K562 (cell line): ENCODE data around the gene COX4I2. TPM values are rescaled to one million over a fixed set of nuclear protein-coding genes. Genes with fewer than 3 reads are reported as not detected.
"Not testable (repeated sequence)": the region's sequence is repeated elsewhere in the genome, so short reads cannot be mapped to it uniquely, and the experiment has no call there.

Source experiments
- ATAC-seq: fragments of 200-7000 bp; cut with Tn5 transposase; 3 replicates; pipeline ENCODE4 v1.9.1; 2020; ENCODE audit warnings: moderate library complexity
- BruUV-seq: library from RNA; stranded (reverse); fragments of 400-500 nt; replicated peaks from 2 replicates; lab custom pipeline; 2021; lab: Mats Ljungman, UMichigan
- CTCF ChIA-PET: fragments of 300-600 bp; formaldehyde crosslinking; extraction: SDS; loops from one replicate; lab custom pipeline; 2021; ENCODE audit warnings: low intra/inter-chr PET ratio; lab: Yijun Ruan, JAX
- POLR2A ChIA-PET: fragments of 300-600, 350-650 bp; sonication (Branson Sonifier 250); formaldehyde crosslinking; extraction: SDS; loops from one replicate; lab custom pipeline; 2021; ENCODE audit warnings: antibody characterized with exemption, inconsistent platforms; lab: Yijun Ruan, JAX
- DNase-seq, 4 experiments: peaks; one replicate each; pipeline versions ENCODE4 v3.0.0 to v3.0.0-alpha.2; 2011 to 2018; ENCODE audit warnings: low spot score in 3 of 4, mixed read lengths in 3 of 4; ENCODE audit errors: extremely low read depth in 1 of 4
- FAIRE-seq: peaks from 2 replicates; lab custom pipeline; 2011; peaks lifted over from hg19 to GRCh38; lab: Jason Lieb, UNC
- H2AFZ ChIP-seq: 2 replicates; pipeline ENCODE4 v1.6.0; 2011; ENCODE audit warnings: low read depth, low read length, control low read depth, inconsistent platforms
- H3K27ac ChIP-seq: fragments of 200-600 bp; 3 replicates; pipeline ENCODE4 v1.8.0; 2011; ENCODE audit warnings: low read depth, mild to moderate bottlenecking, control low read depth, inconsistent platforms, low read length, moderate library complexity, mixed read lengths; ENCODE audit errors: extremely low read depth
- H3K27me3 ChIP-seq, 2 experiments: fragments of 300-600 bp in 1 of 2; 2 replicates in 1 of 2; 3 replicates in 1 of 2; pipeline versions ENCODE4 v1.6.0 to v1.8.0; 2011; ENCODE audit warnings: inconsistent platforms in 2 of 2, low read length in 2 of 2, mild to moderate bottlenecking in 1 of 2, mixed read lengths in 1 of 2, moderate library complexity in 1 of 2; ENCODE audit not compliant: control insufficient read depth in 2 of 2, insufficient read depth in 2 of 2
- H3K36me3 ChIP-seq: fragments of 300-600 bp; 3 replicates; pipeline ENCODE4 v1.8.0; 2011; ENCODE audit warnings: mild to moderate bottlenecking, low read length, inconsistent platforms; ENCODE audit not compliant: control insufficient read depth, insufficient read depth
- H3K4me1 ChIP-seq, 2 experiments: fragments of 200-600 bp in 1 of 2; replicated peaks in 1 of 2; 2 replicates in 1 of 2; 3 replicates in 1 of 2; pipeline versions ENCODE4 v1.5.1 to v1.8.0; 2011; ENCODE audit warnings: inconsistent platforms in 2 of 2, low read length in 2 of 2, mild to moderate bottlenecking in 1 of 2, mixed read lengths in 1 of 2, moderate library complexity in 1 of 2; ENCODE audit not compliant: control insufficient read depth in 2 of 2, insufficient read depth in 2 of 2
- H3K4me2 ChIP-seq: 2 replicates; pipeline ENCODE4 v1.6.1; 2011; ENCODE audit warnings: low read length, control low read depth, inconsistent platforms, mixed read lengths; ENCODE audit not compliant: insufficient read depth
- H3K4me3 ChIP-seq: fragments of 200-600 bp; sonication (generic), shearing (Covaris generic); 2 replicates; pipeline ENCODE4 v1.5.1; 2016; ENCODE audit warnings: control low read depth, inconsistent platforms
- H3K79me2 ChIP-seq: fragments of 200-600 bp; 3 replicates; pipeline ENCODE4 v1.8.0; 2011; ENCODE audit warnings: low read length, inconsistent platforms; ENCODE audit not compliant: control insufficient read depth, insufficient read depth
- H3K9ac ChIP-seq, 2 experiments: 2 replicates each; pipeline versions ENCODE4 v1.6.0 to v1.6.1; 2011; ENCODE audit warnings: low read depth in 2 of 2, low read length in 2 of 2, control low read depth in 1 of 2, inconsistent platforms in 1 of 2, mild to moderate bottlenecking in 1 of 2, mixed read lengths in 1 of 2; ENCODE audit not compliant: insufficient read depth in 1 of 2
- H3K9me1 ChIP-seq: one replicate; pipeline ENCODE4 v1.6.0; 2011; ENCODE audit warnings: inconsistent platforms, mild to moderate bottlenecking, low read length, moderate library complexity; ENCODE audit not compliant: control insufficient read depth, insufficient read depth
- H3K9me3 ChIP-seq: replicated peaks from 2 replicates; pipeline ENCODE4 v1.5.1; 2011; ENCODE audit warnings: low read depth, low read length, inconsistent platforms; ENCODE audit not compliant: control insufficient read depth, insufficient read depth
- H4K20me1 ChIP-seq: replicated peaks from 2 replicates; pipeline ENCODE4 v1.6.1; 2011; ENCODE audit warnings: low read length, inconsistent platforms, mixed read lengths; ENCODE audit not compliant: control insufficient read depth, insufficient read depth
- CBFA2T2 ChIP-seq: fragments of 450-650 bp; conservative IDR thresholded peaks from 2 replicates; pipeline ENCODE4 v1.6.1; 2017; ENCODE audit warnings: mild to moderate bottlenecking
- CBFA2T3 ChIP-seq: fragments of 450-650 bp; IDR thresholded peaks from 2 replicates; pipeline ENCODE4 v1.6.1; 2017
- EGR1 ChIP-seq: fragments of 450-650 bp; conservative IDR thresholded peaks from 2 replicates; pipeline ENCODE4 v1.6.1; 2017; ENCODE audit warnings: mild to moderate bottlenecking
- PBX2 ChIP-seq, 2 experiments: IDR thresholded peaks in 1 of 2; conservative IDR thresholded peaks in 1 of 2; 2 replicates each; pipeline ENCODE4 v1.6.1; 2016; ENCODE audit warnings: low read depth in 2 of 2, mild to moderate bottlenecking in 1 of 2, missing compliant biosample characterization in 1 of 2, missing genetic modification characterization in 1 of 2, moderate library complexity in 1 of 2
- PKNOX1 ChIP-seq: fragments of 450-650 bp; IDR thresholded peaks from 2 replicates; pipeline ENCODE4 v1.6.1; 2016
- WGBS: fragments of 100-300 bp; shearing (Covaris generic); methylation state at CpG from one replicate; pipeline ENCODE4 v1.1.6; 2016; ENCODE audit warnings: low coverage, mixed read lengths; ENCODE audit not compliant: insufficient coverage; ENCODE audit errors: missing lambda C conversion rate; 5-methylcytosine and 5-hydroxymethylcytosine counted together
- in situ Hi-C: fragments of 300-500 bp; cut with MboI; formaldehyde crosslinking; loops from 4 replicates; pipeline ENCODE4 v1.15.0; 2018; ENCODE audit warnings: inconsistent platforms, mixed read lengths
- intact Hi-C: fragments of 100-400 bp; cut with micrococcal nuclease; formaldehyde crosslinking; loops from 2 replicates; pipeline ENCODE4 v1.14.2; 2022
- polyA plus RNA-seq, 8 experiments: library from polyadenylated mRNA; depleted of rRNA in 4 of 8; stranded (reverse) in 5 of 8; unstranded in 3 of 8; fragments of >200 nt; fragmentation: Nextera tagmentation in 2 of 8; fragmentation: Illumina TruSeq in 1 of 8; extraction: Ambion mirVana in 2 of 8; extraction: Trizol in 1 of 8; gene quantifications; 2 replicates each; pipeline versions ENCODE4 v1.2.1 to v1.2.3, GENCODE V29; 2011 to 2014; ENCODE audit warnings: inconsistent platforms in 1 of 8, missing spikeins in 1 of 8
- total RNA-seq, 7 experiments: library from RNA; depleted of rRNA in 6 of 7; stranded (reverse); fragments of >200 nt in 6 of 7; fragmentation: Illumina TruSeq in 2 of 7; extraction: Trizol in 2 of 7; gene quantifications; 2 replicates each; pipeline versions ENCODE4 v1.2.1 to v1.2.3, GENCODE V29; 2011 to 2021; ENCODE audit warnings: low replicate concordance in 1 of 7

Gene COX4I2
- total and polyA plus RNA-seq, 9 of the 15 experiments (the other 6 are each of a cell fraction or from before 2014, with no cell fraction given) = not detected

- H3K27me3 ChIP-seq; TF ChIP-seq PBX2 (CRISPR knock-in tag; IDR thresholded peaks at IDR 0.05; ENCODE audit: low read depth): not testable (repeated sequence)
- TF ChIP-seq CBFA2T3 (peak; percentile 38; the same call in 1 of the 2 replicates), PBX2 (tag; conservative IDR thresholded peaks at IDR 0.05; ENCODE audit: low read depth) (0 out of 2 replicates have a peak, but pooled peaks have one; percentile 10), PKNOX1 (peak; percentile 48; the same call in 1 of the 2 replicates), CBFA2T2 (peak; percentile 11; the same call in 1 of the 2 replicates), EGR1 (peak; percentile 73)
- TF ChIP-seq, all 486 proteins: peak for 5; not testable (repeated sequence) for 481
- H3K4me1 ChIP-seq, intact Hi-C loops, H2AFZ ChIP-seq, BruUV-seq, H3K9me3 ChIP-seq, H4K20me1 ChIP-seq, H3K27ac ChIP-seq, ATAC-seq, H3K4me2 ChIP-seq, H3K4me3 ChIP-seq, H3K9me1 ChIP-seq, in situ Hi-C loops, H3K36me3 ChIP-seq, H3K79me2 ChIP-seq, FAIRE-seq, H3K9ac ChIP-seq, DNase-seq, CTCF ChIA-PET: not testable (repeated sequence)
- 19% methylated on average over 3 of the region's 3 CpGs for WGBS
- POLR2A ChIA-PET = interaction anchor here (0.5 to 1.1 kb wide), 2 partner anchors 12 to 75 kb away, joined by 4 to 5 read pairs; partner anchors contain the start of gene BCL2L1
These were observed 10.4 kb downstream of the COX4I2 start for GRCh38 chr20:31648104-31648503.
